Endothelial cell (in vitro differentiated cells): ENCODE results near the gene MYH7B. TPM values are rescaled to one million over a fixed set of nuclear protein-coding genes. Genes with fewer than 3 reads are reported as not detected.

Experiments
- DNase-seq: peaks from one replicate; pipeline ENCODE4 v3.0.0; 2021; ENCODE audit warnings: low spot score
- H3K27ac Mint-ChIP-seq: one replicate; pipeline ENCODE4 v1.8.0; 2021; ENCODE audit warnings: mixed read lengths, inconsistent platforms; ENCODE audit not compliant: unreplicated experiment
- H3K27me3 Mint-ChIP-seq: one replicate; pipeline ENCODE4 v1.8.0; 2021; ENCODE audit warnings: mild to moderate bottlenecking, moderate library complexity, mixed read lengths, inconsistent platforms; ENCODE audit not compliant: unreplicated experiment
- H3K36me3 Mint-ChIP-seq: one replicate; pipeline ENCODE4 v1.8.0; 2021; ENCODE audit warnings: mild to moderate bottlenecking, low read depth, mixed read lengths, inconsistent platforms; ENCODE audit not compliant: unreplicated experiment
- H3K4me1 Mint-ChIP-seq: one replicate; pipeline ENCODE4 v1.8.0; 2021; ENCODE audit warnings: mild to moderate bottlenecking, mixed read lengths, inconsistent platforms; ENCODE audit not compliant: unreplicated experiment
- H3K4me3 Mint-ChIP-seq: one replicate; pipeline ENCODE4 v1.8.0; 2021; ENCODE audit warnings: mild to moderate bottlenecking, mixed read lengths, inconsistent platforms; ENCODE audit not compliant: unreplicated experiment
- H3K9me3 Mint-ChIP-seq: one replicate; pipeline ENCODE4 v1.8.0; 2021; ENCODE audit warnings: mixed read lengths, inconsistent platforms; ENCODE audit not compliant: unreplicated experiment
- CTCF ChIP-seq: fragments of 200-600 bp; sonication (generic); IDR thresholded peaks from one replicate; pipeline ENCODE4 v1.5.0; 2021; ENCODE audit warnings: antibody characterized with exemption; ENCODE audit not compliant: unreplicated experiment
- total RNA-seq: library from RNA; stranded (reverse); fragmentation: NEBNext Ultra II Directional; extraction: Animal tissue kit (Norgen Biotek cat#: 25700); gene quantifications from one replicate; pipeline ENCODE4 v1.2.1, GENCODE V29; 2021; ENCODE audit not compliant: unreplicated experiment

MYH7B gene
- total RNA-seq, 1 donor from 2014 or later = 0.51 TPM

- no peak for TF ChIP-seq CTCF
- Mint-ChIP-seq H3K27me3 (peaks cover 3% of the 10 kb centered on the region), H3K4me1 (peaks cover 27% of the 10 kb centered on the region), H3K36me3 (peaks cover 7% of the 10 kb centered on the region), H3K4me3 (peak overlapping the region; percentile 95), H3K9me3 (no peaks in the 10 kb centered on the region), H3K27ac (peak overlapping the region; percentile 95)
- peak; percentile 17 for DNase-seq
Measured at GRCh38 chr20:34954904-34955230, 801 bp upstream of the MYH7B start.

- no peak for DNase-seq
- TF ChIP-seq CTCF = no peak
- Mint-ChIP-seq H3K4me1 (peaks cover 27% of the 10 kb centered on the region), H3K27me3 (peaks cover 5% of the 10 kb centered on the region), H3K4me3 (peak overlapping the region; percentile 95), H3K36me3 (peaks cover 4% of the 10 kb centered on the region), H3K27ac (peak overlapping the region; percentile 95), H3K9me3 (no peaks in the 10 kb centered on the region)
Measured at GRCh38 chr20:34956041-34956458, 382 bp downstream of the MYH7B start.

DNA sequence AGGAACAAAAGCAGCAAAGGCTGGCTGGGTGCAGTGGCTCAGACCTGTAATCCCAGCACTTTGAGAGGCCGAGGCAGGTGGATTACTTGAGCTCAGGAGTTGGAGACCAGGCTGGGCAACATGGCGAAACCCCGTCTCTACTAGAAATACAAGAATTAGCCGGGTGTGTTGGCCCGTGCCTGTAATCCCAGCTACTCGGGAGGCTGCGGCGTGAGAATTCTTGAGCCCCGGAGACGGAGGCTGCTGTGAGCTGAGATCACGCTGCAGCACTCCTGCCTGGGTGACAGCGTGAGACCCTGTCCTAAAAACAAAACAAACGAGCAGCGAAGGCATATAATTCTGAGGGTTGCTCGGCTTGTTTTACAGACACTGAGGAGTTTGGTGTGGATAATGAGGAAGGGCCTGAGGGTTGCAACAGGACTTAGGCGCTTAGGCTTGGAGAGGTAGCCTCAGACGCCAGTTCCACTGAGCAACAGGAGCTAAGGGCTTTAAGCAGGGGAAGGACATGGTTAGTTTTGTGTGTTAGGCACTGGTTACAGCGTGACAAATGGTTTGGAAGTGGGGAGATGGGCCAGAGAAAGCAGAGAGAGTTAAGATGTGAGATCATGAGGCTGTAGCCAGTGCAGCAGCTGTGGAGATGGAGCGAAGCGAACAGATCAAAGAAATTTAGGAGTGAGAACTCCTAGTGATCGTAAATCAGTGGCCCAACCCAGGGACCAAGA is 1.2 kb downstream of the MYH7B start:
- no peak for DNase-seq
- Mint-ChIP-seq H3K27me3 (peaks cover 7% of the 10 kb centered on the region), H3K9me3 (no peaks in the 10 kb centered on the region), H3K36me3 (peaks cover 4% of the 10 kb centered on the region), H3K4me1 (peaks cover 27% of the 10 kb centered on the region), H3K4me3 (peak overlapping the region; percentile 95), H3K27ac (peak overlapping the region; percentile 13)
- no peak for TF ChIP-seq CTCF

GRCh38 chr20:34964486-34964885 is 8.8 kb downstream of the MYH7B start:
- TF ChIP-seq CTCF = no peak
- no peaks in the 10 kb centered on the region for H3K36me3 Mint-ChIP-seq
- DNase-seq = no peak
- peaks cover 7% of the 10 kb centered on the region for H3K27me3 Mint-ChIP-seq
- no peaks in the 10 kb centered on the region for H3K9me3 Mint-ChIP-seq
- H3K4me1 Mint-ChIP-seq = no peaks in the 10 kb centered on the region
- no peak overlapping the region for H3K27ac Mint-ChIP-seq
- H3K4me3 Mint-ChIP-seq = no peak overlapping the region

DNA sequence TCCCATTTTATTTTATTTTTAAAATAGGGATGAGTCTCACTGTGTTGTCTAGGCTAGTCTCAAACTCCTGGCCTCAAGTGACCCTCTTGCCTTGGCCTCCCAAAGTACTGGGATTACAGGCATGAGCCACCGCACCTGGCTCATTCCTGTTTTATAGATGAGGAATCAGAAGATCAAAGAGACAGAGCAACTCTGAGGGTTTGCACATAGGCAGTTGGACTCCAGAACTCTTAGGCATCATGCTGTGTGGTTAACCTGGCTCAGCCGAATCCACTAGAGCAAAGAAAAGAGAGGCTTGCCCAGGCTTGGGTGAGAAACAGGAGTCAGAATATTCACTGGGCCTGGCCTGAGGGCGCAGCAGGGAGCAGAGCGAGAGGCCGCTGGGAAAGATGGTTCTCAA is 9.4 kb downstream of the MYH7B start:
- H3K27me3 Mint-ChIP-seq = peaks cover 6% of the 10 kb centered on the region
- no peak overlapping the region for H3K27ac Mint-ChIP-seq
- no peaks in the 10 kb centered on the region for H3K4me1 Mint-ChIP-seq
- no peak overlapping the region for H3K4me3 Mint-ChIP-seq
- TF ChIP-seq CTCF = no peak
- DNase-seq = no peak
- H3K9me3 Mint-ChIP-seq = no peaks in the 10 kb centered on the region
- H3K36me3 Mint-ChIP-seq = no peaks in the 10 kb centered on the region
